Sigmoid colon (tissue), 4 donors: ENCODE measurements around the gene KIF26A.

Source experiments
- EP300 ChIP-seq, 4 donors: sonication (generic); formaldehyde crosslinking; IDR thresholded peaks; one replicate each; pipeline ENCODE4 v1.6.1; 2017; ENCODE audit warnings: antibody characterized with exemption in 4 of 4
- POLR2AphosphoS5 ChIP-seq, 4 donors: sonication (generic); formaldehyde crosslinking; IDR thresholded peaks; one replicate each; pipeline ENCODE4 v1.6.1; 2017; ENCODE audit warnings: antibody characterized with exemption in 4 of 4
- TF ChIP-seq, protein P1 (sequence below), 4 experiments: fragments of 450-650 bp in 3 of 4; fragments of 200-600 bp in 1 of 4; IDR thresholded peaks; one replicate each; pipeline ENCODE4 v1.5.1; 2016 to 2019; ENCODE audit warnings: antibody characterized with exemption in 4 of 4, mild to moderate bottlenecking in 3 of 4, moderate library complexity in 2 of 4

GRCh38 chr14:104140213-104140462, 1.8 kb downstream of the KIF26A start:
- TF ChIP-seq, protein P1, sequence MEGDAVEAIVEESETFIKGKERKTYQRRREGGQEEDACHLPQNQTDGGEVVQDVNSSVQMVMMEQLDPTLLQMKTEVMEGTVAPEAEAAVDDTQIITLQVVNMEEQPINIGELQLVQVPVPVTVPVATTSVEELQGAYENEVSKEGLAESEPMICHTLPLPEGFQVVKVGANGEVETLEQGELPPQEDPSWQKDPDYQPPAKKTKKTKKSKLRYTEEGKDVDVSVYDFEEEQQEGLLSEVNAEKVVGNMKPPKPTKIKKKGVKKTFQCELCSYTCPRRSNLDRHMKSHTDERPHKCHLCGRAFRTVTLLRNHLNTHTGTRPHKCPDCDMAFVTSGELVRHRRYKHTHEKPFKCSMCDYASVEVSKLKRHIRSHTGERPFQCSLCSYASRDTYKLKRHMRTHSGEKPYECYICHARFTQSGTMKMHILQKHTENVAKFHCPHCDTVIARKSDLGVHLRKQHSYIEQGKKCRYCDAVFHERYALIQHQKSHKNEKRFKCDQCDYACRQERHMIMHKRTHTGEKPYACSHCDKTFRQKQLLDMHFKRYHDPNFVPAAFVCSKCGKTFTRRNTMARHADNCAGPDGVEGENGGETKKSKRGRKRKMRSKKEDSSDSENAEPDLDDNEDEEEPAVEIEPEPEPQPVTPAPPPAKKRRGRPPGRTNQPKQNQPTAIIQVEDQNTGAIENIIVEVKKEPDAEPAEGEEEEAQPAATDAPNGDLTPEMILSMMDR (IDR thresholded peaks at IDR 0.05), result no peak
- TF ChIP-seq POLR2AphosphoS5 (IDR thresholded peaks at IDR 0.05) (no peak), EP300 (IDR thresholded peaks at IDR 0.05) (no peak)
